Measurements from ENCODE around the gene MPDU1.
"Not testable (repeated sequence)": the region's sequence is repeated elsewhere in the genome, so short reads cannot be mapped to it uniquely, and the experiment has no call there.

MPDU1 gene

DNA sequence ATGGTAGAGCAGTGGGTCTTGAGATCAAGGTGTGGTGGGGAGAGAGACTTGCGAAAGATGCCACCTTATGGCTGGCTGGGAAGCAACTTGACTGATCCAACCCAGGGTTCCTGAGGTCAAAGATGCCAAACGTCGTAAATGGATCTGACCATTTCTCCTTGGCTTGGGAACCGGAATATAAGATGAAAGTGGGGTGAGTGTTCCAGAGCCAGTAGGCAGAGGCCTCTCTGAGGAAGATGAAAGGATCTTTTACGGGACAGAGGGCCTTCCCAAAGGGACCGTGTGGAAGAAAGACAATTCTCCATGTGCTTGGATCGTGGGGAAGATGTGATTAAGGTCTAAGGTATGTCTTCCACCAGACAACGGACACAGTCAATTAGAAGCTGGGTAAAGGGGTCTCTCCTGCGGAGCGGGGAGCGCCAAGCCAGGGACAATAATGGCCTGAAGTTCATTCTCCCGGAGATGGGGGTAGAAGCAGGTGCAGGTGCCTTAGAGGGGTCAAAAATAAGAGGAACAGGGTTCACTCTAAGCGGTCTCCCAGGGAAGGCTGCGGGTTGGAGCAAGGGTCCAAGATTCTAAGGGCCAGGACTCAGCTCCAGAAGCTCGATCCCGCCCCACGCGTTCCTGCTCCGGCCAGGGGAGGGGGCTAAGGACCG, 30.2 kb downstream of the MPDU1 start:
- DNase-seq (ENCODE audit: extremely low read depth in 1 of 2, low read depth in 1 of 2) = no peak

DNA sequence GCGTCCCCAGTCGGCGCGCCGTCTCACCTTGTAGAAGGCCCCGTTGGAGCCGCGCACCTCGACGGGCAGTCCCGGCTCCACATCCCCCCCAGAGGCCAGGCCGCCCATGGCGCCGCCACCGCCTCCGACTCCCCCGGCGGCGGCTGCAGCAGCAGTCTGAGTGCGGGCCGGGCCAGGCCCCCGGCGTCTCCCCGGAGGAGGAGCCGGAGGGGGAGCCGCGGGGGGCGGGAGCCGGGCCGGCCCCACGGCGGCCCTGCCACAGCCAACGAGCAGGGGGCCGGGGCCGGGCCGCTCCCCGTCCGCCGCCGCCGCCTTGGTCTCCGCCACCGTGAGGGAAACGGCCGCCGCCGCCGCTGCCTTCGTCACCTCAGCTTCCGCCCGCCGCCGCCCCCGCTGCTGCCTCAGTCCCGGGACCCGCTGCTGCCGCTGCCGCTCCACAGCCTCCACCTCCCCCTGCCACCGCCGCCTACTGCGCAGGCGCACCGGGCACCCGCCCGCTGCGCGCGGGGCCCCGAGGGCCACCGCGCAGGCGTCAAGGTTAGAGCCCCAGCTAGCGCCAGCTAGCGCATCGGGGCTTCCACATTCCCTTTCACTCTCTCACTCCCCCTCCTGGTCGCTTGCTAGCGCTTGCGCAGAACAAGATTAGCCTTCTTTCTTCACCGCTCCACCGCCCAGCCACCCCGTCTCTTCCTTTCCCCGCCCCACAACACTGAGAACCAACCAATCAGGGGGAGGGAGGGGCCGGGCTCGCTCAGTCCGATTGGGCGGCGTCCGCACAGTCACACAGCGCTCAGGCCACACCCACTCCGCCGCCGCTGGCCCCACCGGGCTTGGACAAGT, 31.0 kb downstream of the MPDU1 start, which contains the start of gene FXR2:
TSS of gene FXR2 (minus strand) at position 473 of the 840 bp plus-strand sequence. CDS start at position 108, 365 bp downstream.
- peak; percentile 100 for DNase-seq (ENCODE audit: extremely low read depth in 1 of 2, low read depth in 1 of 2)

DNA sequence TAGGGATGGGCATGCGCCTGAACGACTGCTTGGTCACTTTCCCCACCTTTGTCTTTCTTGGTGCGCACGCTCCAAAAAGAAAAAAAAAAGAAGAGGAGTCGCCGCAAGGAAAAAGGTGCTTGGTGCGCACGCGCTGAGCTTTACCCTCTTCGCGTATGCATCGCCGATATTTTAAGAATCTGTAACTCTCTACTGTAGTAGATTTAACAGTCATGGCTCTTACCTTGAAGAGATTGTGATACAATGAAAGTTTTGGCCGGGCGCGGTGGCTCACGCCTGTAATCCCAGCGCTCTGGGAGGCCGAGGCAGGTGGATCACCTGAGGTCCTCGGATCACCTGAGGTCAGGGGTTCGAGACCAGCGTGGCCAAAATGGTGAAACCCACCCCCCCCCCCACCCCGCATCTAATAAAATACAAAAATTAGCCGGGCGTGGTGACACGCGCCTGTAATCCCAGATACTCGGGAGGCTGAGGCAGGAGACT, 31.7 kb downstream of the MPDU1 start:
- no peak for DNase-seq (ENCODE audit: extremely low read depth in 1 of 2, low read depth in 1 of 2)

DNA sequence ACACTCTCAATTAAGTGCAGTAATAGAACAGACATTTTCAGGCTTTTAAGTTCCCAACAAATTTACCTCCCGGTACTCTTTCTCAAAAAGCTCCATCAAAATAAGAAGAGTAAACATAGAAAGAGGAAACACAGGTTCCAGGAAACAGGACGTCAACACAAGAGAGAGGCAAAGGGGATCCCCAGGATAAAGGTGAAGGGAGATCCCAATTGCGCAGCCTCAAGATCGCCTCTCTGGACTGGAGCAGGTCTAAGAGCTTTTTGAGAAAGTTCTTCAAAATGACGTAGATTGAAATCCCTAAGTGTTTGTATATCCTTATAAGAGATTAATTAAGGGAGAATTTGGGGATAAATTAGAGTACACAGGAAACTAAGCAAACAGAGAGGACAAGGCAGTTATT, 35.0 kb downstream of the MPDU1 start:
- no peak for DNase-seq (ENCODE audit: extremely low read depth in 1 of 2, low read depth in 1 of 2)

DNA sequence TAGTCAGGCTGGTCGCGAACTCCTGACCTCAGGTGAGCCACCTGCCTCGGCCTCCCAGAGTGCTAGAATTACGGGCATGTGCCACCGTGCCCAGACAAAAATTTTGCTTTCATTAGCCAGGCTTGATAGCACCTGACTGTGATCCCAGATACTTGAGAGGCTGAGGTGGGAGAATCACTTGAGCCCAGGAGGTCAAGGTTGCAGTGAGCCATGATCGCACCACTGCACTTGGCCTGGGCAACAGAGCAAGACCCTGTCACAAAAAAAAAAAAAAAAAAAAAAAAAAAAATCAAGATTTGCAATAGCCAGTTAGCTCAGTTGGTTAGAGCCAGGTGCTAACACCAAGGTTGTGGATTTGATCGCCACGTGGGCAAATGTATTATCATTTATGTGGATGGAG, 37.2 kb downstream of the MPDU1 start:
- no peak for DNase-seq (ENCODE audit: extremely low read depth in 1 of 2, low read depth in 1 of 2)

DNA sequence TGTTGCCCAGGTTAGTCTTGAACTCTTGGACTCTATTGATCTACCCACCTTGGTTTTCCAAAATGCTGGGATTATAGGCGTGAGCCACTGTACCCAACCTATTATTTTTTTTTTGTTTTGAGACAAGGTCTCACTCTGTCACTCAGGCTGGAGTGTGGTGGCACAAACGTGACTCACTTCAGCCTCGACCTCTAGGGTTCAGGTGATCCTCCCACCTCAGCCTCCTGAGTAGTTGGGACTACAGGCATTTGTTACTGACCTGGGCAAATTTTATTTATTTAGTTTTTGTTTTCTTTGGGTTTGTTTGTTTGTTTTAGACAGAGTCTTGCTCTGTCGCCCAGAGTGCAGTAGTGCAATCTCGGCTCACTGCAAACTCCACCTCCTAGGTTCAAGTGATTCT, 40.0 kb downstream of the MPDU1 start:
- no peak for DNase-seq (ENCODE audit: extremely low read depth in 1 of 2, low read depth in 1 of 2)

DNA sequence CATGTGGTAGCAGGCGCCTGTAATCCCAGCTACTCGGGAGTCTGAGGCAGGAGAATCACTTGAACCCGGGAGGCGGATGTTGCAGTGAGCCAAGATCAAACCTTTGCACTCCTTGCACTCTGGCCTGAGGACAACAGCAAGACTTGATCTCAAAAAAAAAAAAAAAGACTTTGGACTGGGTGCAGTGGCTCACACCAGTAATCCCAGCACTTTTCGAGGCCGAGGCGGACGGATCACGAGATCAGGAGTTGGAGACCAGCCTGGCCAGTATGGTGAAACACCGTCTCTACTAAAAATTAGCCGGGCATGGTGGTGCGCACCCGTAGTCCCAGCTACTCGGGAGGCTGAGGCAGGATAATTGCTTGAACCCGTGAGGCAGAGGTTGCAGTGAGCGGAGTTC, 42.1 kb downstream of the MPDU1 start:
- DNase-seq (ENCODE audit: extremely low read depth in 1 of 2, low read depth in 1 of 2) = not testable (repeated sequence)

DNA sequence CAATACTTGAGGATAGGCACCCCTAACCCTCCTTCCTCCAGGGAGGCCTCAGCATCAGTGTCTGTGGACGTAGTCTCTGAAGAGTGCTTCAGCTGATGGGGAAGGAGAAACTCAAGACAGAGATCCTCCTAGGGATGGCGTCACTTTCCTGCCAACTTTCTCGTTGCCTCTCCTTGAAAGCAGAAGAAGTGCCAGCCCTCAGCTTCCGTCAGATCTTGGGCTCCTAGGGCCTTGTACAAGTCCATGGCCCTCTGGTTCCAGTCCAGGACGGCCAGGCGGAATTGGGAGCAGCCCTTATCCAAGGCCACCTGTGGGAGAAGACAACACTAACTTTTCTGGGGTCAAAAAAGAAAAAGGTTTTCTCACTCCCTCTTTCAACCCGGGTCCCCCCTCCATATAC, 42.7 kb downstream of the MPDU1 start:
- no peak for DNase-seq (ENCODE audit: extremely low read depth in 1 of 2, low read depth in 1 of 2)

DNA sequence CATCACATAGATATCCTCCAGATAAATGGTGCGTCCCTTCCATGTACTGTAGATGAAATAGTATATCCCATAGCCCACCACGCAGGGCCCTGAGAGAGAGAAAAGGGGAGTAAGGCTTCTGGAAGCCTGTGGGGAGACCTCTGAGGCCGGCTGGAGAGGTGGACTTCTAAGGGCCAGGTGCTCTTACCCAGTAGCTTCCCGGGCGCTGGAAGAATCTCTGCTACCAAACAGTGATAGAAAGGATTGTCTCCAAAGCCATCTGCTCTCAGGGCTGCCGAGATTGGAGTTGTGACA, 43.3 kb downstream of the MPDU1 start:
- no peak for DNase-seq (ENCODE audit: extremely low read depth in 1 of 2, low read depth in 1 of 2)

DNA sequence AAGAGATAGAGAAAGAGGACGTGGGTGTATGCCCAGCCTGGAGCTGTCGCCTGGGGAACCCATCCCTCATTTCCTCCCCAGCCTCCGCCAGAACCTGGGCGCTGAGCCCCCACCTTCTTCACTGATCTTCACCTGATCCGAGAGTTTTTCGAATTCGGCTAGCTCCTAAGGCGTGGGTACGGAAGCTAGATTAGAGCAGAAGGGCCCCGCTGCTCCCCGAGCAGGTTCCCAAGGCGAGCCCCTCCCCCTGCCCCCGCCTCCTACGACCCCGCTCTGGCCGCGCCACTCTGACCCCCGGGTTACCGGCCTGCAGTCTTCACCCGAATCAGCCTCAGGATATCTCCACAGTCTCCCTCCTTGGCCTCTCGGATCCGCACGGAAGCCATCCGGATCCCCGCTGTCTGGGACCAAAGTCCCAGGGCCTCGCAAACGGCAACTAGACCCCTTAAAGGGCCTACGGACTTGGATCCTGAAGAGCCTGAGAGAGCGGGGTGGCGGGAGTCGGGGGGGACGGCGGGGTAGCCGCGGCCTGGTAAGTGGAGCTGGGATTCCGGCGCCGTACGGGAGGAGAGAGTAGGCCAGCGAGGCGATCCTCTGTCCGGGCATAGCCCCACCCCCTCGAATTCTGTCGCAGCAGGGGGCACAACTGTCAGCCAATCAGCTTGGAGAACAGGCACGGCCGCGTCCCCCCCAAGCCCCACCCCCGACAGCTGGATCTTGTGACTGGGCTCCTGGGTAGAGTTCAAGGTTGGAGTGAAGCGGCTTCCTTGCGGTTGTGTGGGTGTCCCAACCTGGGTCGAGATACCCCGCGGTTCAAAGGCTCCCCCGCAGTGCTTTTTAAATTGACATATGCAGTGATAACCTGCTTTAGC, 43.8 kb downstream of the MPDU1 start, which contains the start of gene SAT2:
TSS of gene SAT2 (minus strand) at position 572 of the 872 bp plus-strand sequence. CDS start at position 386, 186 bp downstream.
- peak; percentile 77 to 86 for DNase-seq (ENCODE audit: extremely low read depth in 1 of 2, low read depth in 1 of 2)

DNA sequence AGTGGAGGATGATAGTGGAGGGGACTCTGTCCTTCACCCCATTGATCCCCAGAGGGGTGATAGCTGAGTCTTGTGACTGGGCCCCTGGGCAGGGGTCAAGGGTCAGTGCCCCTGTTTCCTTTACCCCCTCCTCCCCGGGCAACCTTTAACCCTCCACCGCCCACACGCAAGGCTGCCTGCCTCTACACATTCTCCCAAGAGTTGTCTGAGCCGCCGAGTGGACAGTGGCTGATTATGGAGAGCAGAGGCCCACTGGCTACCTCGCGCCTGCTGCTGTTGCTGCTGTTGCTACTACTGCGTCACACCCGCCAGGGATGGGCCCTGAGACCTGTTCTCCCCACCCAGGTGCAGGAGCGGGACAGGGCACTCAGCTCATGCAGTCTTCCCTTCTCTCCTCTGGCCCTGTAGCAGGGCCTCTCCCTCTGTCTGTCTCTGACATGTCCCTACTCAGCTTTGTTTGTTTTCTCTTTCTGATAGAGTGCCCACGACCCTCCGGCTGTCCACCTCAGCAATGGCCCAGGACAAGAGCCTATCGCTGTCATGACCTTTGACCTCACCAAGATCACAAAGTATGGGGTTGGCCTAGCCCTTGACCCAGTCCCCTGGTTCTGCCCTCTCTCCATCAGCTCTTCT, 46.4 kb downstream of the MPDU1 start, which contains the start of gene SHBG:
TSS of gene SHBG (plus strand) at position 197 of the 633 bp plus-strand sequence. CDS start at position 235, 38 bp downstream.
- no peak for DNase-seq (ENCODE audit: extremely low read depth in 1 of 2, low read depth in 1 of 2)

DNA sequence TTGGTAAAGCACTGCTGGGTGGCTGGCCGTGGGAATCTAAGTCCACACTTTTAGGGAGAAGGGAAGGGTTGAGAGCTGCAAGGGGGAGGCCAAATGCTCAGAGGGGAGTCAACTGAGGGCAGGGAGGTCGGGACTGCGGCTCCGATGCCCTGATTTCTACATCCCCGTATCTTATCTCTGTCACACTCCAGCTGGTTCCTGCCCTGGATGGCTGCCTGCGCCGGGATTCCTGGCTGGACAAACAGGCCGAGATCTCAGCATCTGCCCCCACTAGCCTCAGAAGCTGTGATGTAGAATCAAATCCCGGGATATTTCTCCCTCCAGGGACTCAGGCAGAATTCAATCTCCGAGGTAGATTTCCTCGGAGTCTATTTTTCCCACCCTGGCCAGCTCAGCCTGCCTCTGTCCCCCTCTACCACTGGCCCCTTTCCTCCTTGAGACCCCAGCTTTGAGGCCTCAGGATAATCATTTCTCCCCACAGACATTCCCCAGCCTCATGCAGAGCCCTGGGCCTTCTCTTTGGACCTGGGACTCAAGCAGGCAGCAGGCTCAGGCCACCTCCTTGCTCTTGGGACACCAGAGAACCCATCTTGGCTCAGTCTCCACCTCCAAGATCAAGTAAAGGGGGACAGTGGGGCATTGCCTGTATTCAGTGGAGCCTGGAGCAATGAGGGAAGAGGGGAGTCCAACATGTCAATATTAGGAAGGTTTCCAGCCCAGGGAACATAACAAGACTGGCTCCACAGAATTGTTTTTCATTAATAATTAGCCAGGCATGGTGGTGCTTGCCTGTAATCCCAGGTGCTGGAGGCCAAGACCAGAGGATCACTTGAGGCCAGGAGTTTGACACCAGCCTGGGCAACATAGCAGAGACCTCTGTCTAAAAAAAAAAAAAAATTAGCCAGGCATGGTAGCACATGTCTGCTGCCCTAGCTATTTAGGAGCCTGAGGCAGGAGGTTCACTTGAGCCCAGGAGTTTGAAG, 48.0 kb downstream of the MPDU1 start:
- no peak for DNase-seq (ENCODE audit: extremely low read depth in 1 of 2, low read depth in 1 of 2)

DNA sequence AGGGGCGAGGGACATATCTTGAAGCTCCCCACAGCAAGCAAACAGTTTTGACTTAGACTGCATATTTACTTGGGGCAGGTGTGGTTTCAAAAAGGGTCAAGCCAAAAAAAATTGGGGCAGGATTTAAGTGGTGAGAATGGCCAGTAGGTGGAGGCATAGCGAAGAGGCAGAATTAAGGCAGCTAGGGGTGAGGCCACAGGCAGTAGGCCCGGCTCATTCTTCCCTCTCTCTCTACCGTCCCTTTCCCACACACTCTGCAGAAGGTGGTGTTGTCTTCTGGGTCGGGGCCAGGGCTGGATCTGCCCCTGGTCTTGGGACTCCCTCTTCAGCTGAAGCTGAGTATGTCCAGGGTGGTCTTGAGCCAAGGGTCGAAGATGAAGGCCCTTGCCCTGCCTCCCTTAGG, 48.8 kb downstream of the MPDU1 start:
- peak in 1 of 2 donors; percentile 14 for DNase-seq (ENCODE audit: extremely low read depth in 1 of 2, low read depth in 1 of 2)

DNA sequence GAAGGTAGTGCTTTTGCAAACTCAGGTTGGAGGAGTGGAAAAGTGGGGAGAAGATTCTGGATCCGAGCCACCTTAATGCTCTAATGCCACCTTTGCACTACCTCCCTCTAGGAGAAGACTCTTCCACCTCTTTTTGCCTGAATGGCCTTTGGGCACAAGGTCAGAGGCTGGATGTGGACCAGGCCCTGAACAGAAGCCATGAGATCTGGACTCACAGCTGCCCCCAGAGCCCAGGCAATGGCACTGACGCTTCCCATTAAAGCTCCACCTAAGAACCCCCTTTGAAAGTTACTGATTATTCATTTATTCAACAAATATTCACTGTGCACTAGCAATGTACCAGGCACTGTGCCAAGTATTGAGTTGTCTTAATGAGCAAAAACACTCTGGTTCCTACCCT, 49.4 kb downstream of the MPDU1 start:
- no peak for DNase-seq (ENCODE audit: extremely low read depth in 1 of 2, low read depth in 1 of 2)

DNA sequence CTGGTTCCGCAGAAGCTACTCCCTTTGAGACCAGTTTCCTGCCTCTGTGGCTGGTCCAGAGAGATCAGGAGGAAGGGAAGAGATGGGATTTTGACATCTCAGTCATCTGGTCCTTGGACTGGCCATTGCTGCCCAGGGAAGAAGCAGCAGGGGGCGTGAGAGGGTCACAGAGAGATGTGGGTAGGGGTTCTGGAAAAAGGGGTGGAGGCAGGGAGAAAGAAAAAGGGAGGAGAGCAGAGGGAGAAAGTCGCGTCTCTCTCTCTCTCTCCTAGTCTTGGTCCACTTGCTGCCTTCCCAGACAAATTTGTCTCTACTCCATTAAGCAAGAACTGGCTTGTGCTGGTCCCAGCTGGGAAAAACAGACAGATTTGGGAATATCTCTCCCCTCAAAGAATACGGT, 50.7 kb downstream of the MPDU1 start:
- DNase-seq (ENCODE audit: extremely low read depth in 1 of 2, low read depth in 1 of 2) = no peak

DNA sequence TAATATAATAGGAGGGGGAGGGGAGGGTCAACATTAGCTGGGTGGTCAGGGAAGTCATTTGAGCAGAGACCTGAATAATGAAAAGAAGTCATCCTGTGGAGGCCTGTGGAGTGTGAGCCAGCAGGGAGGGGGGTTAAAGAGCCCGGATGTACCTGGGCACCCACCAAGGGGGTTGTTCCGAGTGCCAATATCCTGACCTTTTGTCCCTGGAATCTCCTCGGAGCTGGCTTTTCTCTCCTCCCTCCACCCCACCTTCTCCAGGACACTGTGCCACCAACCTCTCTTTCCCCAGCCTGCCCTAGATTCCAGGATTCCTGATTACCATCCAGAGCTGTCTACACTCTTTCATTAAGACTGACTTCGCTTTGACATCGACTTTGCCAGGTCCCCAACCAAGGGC, 52.5 kb downstream of the MPDU1 start:
- no peak for DNase-seq (ENCODE audit: extremely low read depth in 1 of 2, low read depth in 1 of 2)
